HG03521 (cell line): ENCODE results near the gene PARD6B.

Experiments
- ATAC-seq: cut with Tn5 transposase; IDR thresholded peaks from one replicate; pipeline ENCODE4 v1.9.1; 2021; ENCODE audit warnings: mild to moderate bottlenecking, moderate library complexity; ENCODE audit not compliant: unreplicated experiment

Gene PARD6B

DNA sequence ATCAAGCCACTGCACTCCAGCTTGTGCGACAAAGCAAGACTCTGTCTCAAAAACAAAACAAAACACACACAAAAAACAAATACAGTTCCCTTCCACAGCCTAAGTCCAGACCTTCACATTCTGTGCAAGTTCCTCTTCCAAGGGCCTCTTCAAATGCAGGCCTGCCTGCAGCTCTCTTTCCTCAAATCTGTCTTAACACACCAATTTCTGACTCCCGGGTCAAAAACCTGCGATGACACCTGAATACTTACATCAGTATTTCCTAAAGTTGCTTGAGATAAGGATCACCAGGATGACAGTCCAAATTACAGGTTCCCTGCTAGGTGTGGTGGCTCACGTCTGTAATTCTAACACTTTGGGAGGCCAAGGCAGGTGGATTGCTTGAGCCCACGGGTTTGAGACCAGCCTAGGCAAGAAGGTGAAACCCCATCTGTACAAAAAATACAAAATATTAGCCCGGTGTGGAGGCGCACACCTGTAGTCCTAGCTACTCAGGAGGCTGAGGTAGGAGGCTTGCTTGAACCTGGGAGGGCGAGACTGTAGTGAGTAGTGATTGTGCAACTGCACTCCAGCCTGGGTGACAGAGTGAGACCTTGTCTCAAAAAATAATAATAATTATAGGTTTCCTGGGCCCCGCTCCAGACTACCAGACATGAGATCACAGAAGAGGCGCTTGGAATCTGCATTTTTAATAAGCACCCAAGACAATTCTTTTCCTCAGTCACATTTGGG lies 8.8 kb upstream of the PARD6B start:
- ATAC-seq, result no peak

DNA sequence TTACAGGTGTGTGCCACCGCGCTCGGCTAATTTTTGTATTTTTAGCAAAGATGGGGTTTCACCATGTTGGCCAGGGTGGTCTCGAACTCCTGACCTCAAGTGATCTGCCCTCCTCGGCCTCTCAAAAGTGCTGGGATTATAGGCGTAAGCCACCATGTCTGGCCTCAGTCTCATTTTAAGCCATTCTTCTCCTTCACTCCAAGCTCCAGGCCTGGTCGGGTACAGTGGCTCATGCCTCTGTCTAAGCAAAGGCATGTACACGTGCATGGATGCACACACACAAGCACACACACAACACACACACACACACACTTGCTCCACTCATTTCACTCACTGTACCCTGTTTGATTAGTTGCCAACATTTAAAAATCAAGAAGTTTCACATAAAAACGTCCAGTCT lies 7.7 kb upstream of the PARD6B start:
- no peak for ATAC-seq

DNA sequence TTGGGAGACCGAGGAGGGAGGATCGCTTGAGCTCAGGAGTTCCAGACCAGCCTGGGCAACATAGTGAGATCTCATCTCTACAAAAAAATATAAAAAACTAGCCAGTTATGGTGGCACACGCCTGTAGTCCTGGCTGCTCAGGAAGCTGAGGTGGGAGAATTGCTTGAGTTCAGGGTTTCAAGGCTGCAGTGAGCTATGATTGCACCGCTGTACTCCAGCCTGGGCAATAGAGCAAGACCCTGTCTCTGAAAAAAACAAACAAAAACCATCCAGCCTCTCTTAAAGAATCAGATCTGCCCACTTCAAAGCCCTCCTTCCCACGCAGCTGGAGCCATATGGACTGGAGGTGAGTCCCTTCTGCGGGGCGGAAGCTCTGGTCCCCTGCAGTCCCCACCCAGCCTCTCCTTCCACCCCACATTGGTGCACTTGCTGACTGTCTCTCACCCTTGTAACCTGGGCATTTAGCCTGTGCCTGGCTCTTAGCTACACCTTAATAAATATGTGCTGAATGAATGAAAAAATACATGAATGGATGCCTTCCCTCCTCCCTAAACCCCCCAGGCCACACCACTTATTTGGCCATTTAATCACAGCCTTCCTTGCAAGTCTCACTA lies 7.2 kb upstream of the PARD6B start:
- ATAC-seq, result no peak

DNA sequence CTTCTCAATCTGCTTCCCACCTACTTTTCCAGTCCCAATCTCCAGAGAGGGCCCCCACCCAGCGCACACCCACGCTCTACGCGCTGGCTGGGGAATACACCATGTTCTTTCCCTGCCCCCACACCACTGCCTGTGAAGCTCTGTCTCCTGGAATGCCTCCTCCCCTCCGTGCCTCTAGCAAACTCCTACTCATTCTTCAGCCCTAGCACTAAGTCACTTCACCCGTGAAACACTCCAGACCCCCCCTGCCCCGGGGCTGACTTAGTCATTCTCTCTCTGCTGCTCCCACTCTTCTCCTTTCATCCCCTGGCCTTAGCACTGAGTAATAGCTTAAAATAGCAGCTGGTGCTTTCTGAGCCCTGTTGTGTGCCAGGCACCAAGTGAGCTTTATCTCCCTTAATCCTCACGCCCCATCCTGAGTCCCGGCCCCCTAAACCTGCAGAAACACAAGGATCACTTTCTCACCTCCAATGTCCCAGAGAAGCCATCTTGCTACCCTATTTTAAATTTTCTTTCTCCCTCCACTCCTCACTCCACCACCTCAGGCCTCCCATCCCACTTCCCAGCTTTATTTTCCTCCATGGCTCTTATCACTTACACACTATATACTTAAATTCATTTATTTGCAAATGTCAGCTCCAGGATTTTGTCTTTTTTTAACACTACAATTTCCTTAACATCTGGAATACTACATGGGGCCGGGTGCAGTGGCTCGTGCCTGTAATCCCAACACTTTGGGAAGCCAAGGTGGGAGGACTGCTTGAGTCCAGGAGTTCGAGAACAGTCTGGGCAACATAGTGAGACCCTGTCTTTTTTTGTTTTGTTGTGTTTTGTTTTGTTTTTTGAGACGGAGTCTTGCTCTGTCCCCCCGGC lies 6.3 kb upstream of the PARD6B start:
- no peak for ATAC-seq

DNA sequence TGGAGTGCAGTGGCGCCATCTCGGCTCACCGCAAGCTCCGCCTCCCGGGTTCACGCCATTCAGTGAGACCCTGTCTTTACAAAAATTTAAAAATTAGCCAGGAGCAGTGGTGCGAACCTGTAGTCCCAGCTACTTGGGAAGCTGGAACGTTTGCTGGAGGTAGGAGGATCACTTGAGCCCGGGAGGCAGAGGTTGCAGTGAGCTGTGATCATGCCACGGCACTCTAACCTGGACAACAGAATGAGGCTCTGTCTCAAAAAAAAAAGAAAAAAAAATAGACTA lies 5.7 kb upstream of the PARD6B start:
- no peak for ATAC-seq

DNA sequence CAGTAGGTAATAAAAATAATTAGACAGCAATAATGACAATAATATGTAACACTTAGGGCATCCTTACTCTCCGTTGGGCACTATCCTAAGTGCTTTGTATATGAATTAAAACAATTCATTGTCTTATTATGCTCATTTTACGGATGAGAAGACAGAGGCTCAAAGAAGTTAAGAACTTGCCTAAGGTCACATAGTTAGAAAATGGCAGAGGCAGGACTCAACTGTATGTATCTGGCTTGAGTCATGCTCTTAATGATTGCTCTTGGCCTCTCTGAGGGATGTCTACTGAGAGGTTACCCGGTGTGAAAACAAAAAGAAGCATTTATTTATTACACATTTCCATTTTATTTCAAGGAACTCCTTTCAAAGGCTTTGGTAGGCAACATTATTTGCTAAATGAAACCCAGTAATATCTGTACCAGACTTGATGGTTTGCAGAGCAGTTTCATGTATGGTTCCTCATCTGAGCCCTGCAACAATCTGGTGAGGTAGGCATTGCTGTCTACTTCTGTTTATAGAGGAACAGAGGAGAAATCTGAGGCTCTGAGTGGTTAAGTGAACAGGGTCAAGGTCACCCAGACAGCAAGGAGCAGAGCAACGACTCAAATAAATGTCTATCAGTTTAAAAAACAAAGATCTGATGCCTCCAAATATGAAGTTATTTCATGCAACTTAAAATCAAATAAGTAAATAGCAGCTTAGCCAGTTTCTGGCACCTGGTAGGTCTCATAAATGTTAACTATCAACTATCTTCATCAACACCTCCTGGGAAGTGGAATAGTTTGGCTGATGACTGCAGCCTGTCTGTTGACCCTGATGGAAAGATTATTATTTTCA lies 4.2 kb upstream of the PARD6B start:
- ATAC-seq, result no peak

DNA sequence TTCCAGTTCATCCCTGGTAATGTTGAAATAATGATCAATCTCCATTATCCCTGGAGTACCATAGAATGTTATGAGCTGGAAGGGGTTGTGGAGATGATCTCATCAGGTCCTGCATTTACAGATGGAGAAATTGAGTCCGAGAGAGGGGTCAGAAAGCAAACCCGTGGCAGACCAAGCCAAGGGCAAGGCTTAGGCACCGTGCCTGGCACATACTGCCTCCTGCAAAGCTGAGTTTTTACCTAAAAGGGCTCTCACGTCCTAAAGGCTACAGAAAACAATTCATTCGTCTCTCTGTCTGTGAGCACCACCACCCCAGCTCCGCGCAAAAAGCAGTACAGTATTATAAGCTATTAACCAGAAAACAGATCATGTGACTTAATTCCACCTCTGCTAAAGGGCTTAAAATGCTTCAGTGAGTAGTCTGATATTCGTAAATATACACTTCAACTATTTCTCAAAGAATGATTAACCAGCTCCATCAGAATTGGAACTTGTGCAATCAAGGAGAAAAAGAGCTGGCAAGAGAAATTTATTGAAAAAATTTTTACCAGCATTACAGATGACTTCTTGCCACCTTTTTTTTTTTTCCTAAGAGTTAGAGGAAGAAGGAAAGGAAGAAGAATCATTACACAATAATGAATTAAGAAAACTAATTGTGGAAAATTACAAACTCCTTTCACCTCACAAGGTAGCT lies 3.4 kb upstream of the PARD6B start:
- ATAC-seq, result no peak

DNA sequence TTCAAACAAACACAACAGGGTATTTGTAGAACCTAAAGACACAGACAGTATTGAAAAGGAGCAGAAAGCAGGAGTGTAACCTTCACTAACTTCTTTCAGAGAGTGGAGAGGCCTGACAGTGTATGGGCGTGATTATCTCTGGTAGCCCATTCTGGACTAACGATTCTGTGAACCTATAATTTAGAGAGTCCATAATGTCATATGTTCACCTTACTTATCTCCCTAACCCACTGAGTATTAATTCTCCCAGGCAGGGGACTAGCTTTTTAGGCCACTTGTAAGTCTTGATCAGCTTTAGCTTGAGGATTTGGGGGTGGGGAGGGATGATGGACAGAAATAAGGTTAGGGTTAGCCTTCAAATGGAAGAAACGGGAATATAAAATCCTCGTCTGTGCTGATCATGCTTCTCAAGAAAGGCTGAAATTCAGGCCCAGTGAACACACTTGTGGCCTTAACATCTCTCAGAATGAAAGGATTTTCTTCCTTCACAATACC lies 2.8 kb upstream of the PARD6B start:
- no peak for ATAC-seq

DNA sequence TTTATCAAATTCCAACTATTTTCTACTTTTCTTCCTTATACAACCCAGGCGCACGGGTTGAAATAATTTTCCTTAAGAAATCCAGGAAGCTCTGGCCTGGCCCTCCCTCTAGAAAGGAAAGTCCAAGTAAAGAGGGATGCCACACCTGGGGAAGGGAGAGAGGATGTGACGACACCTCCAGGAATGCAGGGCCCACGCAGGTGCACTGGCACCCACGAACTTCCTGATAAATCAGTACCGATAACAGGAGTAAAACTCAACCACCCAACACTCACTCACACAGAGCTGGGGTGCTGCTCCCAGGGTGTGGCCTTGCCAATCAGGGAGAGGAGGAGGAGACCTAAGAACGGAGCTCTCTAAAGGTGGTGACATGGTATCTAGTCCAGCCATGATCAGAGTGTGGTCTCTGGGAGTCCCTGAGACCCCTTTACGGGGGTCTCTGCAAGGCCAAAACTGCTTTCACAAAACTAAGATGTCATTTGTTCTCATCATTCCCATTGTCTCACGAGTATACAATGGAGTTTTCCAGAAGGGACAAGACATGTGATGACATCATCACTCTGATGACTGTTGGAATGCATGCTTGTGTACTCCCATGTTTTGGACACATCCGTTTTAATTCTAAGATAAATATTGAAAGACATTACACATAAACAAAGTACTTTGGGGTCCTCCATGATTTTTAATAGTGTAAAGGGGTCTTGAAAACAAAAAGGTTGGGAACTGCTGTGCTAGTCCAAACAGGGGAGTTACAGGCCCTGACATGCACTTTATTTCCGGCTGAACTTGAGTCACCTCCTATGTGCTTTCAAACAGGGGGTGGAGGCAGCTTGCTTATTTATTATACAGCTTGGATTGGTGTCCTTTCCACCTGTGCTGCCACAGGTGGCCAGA lies 2.2 kb upstream of the PARD6B start:
- no peak for ATAC-seq

DNA sequence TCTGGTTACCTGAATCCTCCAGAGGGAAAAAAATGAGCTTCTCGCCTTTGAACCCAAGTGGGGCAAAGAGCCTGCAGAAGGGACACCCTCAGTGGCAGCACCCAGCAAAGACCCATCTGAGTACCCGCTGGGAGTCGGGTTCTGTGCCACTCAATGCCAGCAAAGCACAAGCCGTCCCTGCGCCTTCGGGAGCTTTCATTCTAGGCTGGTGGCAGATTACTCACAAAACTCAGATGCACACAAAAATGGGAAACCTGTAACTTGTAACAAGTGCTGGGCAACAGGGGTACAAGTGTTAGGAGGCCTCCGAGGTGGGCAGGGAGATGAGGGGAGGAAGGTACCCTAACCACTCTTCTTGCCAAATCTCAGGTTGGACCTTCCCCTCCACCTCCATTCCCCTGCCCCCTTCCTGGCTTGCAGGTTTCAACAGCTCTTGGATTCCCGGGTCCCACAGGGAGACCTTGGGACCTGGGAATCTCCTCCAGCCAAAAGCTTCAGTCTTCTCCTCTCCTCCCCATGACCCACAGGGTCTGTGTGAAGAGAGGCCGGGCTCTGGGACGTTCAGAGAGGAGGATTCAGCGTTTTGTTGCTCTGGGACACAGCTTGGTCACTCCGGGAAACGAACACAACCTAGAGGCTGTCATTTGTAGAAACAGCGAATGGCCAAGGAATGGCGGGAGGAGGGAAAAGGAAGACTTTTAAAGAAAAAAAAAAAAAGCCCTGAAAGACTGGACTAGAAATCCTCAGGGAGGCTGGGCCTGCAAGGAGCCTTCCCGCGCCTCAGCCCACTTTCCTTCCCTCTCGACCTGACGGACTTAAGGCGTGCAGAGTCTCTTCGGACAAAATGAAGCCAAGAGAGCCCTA lies 1.2 kb upstream of the PARD6B start:
- no peak for ATAC-seq

DNA sequence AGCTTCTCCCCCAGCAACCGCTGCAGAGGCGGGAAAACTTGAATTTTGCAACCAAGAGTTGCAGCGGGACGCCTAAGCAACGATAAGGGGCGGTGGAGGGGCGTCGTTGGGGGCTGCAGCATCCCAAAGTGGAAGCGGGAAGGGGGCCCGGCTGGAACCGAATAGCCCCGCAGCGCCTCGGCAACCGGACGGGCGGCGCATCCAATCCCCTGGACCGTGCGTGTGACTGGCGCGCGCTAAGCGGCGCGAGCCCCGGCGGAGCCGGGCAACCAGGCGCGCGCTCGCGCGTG lies 670 bp upstream of the PARD6B start:
- ATAC-seq, result no peak

DNA sequence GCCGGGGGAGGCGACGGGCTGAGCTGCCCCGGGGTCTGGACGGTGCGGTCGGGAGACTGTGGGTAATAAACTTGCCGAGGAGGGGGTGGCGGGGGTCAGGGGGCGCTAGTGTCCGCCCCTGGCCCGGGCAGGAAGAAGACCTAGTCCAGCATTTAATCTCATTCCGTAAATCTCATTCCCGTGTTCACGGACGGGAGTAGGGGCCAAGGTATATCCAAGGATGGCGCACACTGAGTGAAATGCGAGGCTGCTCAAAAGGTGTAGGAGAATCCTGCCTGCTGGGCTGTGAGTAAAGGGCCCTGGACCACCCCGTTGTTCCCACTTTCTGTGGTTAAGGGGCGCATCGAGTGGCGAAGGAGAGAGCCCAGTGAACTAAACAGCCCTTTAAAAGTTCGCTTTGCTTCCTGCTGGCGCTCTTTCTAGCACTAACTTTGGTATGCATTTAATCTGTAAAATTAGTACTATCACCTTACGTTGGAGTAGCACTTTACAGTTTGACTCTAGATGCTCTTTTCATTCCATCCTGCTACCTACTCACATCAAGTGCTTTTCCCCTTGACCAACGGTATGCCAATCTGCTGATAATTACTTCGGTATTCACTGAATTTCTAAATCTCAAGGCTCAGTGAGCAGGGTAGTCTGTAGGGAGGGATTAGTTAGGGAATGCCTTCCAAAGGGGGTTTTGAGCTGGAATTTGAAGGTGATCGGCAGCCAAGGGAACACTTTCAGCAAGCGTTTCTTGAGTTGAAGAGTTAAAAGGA lies 730 bp downstream of the PARD6B start:
- ATAC-seq, result no peak

DNA sequence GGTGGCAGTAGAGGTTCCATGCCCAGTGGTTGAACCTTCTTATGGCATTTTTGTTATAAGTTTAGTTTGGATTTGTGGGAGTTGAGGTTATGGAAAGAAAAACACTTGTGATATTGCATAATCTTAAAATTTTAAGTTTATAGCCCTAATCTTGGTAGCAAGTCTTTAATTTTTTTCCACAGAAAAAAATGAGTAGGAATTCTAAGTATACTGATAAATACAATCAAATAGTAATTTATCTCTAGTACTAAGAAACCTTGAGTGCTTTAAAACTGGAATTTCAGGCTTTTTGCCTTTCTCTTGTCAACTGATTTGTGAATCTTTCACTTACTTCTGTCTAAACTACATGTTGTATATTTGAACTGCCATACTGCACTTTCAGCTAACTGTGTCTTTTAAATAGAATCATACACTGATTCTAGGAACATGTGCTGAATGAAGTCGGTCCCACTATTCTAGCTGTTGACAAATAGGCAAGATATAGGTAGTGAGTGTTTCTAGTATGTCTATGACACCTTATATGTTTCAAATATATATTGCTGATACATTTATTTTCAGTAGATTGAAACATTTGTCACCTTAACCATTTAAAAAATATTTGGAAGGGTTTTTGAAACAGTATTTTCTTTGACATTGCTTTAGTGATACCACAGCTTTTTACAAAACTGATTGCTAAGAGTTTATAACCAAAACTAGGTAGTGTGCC lies 2.4 kb downstream of the PARD6B start:
- no peak for ATAC-seq

DNA sequence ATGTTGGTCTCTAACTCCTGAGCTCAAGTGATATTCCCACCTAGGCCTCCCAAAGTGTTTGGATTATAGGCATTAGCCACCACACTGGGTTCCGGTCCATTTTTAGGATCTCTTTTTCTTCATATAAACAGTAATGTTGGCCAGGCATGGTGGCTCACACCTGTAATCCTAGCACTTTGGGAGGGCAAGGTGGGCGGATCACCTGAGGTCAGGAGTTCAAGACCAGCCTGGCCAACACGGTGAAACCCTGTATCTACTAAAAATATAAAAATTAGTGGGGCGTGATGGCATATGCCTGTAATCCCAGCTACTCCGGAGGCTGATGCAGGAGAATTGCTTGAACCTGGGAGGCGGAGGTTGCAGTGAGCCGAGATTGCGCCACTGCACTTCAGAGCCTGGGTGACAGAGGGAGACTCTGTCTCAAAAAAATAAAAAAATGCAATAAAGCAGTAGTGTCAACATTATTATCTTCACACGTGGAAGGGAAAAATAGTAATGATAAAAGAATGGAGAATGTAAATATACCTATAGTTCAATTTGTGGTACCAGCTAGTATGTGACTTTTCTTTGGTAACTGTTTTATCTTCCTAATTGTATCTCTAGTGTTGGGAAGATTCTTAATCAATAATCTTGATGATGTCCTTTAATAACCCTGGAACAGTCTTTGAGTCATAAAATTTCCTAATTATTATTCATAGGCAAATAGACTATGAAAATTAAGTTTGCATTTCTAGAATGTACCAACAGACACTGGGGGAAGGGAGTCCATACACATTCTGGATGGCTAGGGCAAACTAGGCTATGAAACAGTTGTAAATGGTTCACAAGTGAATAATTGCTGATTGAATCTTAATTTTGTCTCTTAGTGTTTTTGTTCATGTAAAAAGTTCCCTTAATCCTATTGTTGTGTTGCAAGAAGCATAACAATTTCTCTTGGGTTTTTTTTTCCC lies 3.6 kb downstream of the PARD6B start:
- ATAC-seq, result no peak

DNA sequence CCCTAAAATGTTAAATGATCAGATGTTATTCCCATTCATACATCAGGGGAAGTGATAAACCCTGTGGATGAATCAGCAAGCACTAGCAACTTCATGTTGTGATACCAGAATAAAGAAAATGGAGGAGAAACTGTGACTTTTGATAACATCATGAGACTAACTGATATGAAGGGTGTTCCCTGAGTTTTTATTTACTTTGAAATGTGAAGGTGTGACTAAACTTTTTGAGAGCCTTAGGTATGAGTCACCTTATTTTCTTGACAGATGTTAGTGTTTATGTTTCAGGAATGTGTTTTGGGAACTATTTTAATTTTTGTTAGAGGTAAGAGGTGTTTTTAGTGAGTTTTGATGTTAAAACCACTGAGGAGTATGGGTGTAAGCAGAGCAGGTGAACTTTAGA lies 4.4 kb downstream of the PARD6B start:
- ATAC-seq, result no peak

DNA sequence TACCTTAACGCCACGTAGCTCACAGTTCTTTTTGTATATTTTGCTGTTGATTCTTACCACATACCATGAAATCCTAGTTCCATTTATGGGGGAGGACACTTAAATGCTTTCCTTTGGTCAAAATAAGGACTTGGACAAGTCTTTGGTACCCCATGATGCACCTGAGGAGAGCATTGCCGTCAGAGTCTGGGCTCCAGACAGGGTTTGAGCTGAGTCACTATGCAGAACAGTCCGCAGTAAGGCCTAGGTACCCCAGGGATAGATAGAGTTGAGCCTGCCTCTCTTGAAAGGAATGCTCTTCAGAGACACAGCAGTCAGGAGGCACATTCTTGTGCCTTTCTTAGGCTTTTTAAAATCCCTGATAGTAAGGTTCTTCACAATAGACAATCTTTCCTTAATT lies 6.0 kb downstream of the PARD6B start:
- ATAC-seq, result no peak
